HepG2 (cell line): ENCODE measurements around the gene STMN3.

Experiments
- FOSL1 ChIP-seq: sonication (generic); formaldehyde crosslinking; IDR thresholded peaks from 2 replicates; pipeline ENCODE4 v1.9.0; 2021; ENCODE audit warnings: missing genetic modification reagents, borderline replicate concordance
- JUND ChIP-seq: sonication (generic); formaldehyde crosslinking; IDR thresholded peaks from 2 replicates; pipeline ENCODE4 v1.8.0; 2022; ENCODE audit warnings: mild to moderate bottlenecking, missing genetic modification reagents
- KLF16 ChIP-seq, 2 experiments: sonication (generic) in 1 of 2; formaldehyde crosslinking in 1 of 2; IDR thresholded peaks; 2 replicates each; pipeline versions ENCODE4 v1.6.1 to v1.8.0; 2016 to 2023; ENCODE audit warnings: missing genetic modification reagents in 2 of 2, missing compliant biosample characterization in 1 of 2
- SKI ChIP-seq: fragments of 450-650 bp; IDR thresholded peaks from one replicate; pipeline ENCODE4 v1.6.1; 2018; ENCODE audit warnings: mild to moderate bottlenecking; ENCODE audit not compliant: partially characterized antibody
- TCF7L2 ChIP-seq: IDR thresholded peaks from 2 replicates; pipeline ENCODE4 v1.6.1; 2011; ENCODE audit warnings: mild to moderate bottlenecking, low read depth, low read length, moderate library complexity
- TMF1 ChIP-seq: sonication (generic); formaldehyde crosslinking; IDR thresholded peaks from 2 replicates; pipeline ENCODE4 v1.8.1; 2022; ENCODE audit warnings: low read depth, missing genetic modification reagents
- UBTF ChIP-seq: sonication (generic); formaldehyde crosslinking; IDR thresholded peaks from 2 replicates; pipeline ENCODE4 v1.4.0; 2020; ENCODE audit warnings: mild to moderate bottlenecking, missing genetic modification reagents
- ZNF800 ChIP-seq: sonication (generic); formaldehyde crosslinking; IDR thresholded peaks from 2 replicates; pipeline ENCODE4 v1.4.0; 2020; ENCODE audit warnings: missing genetic modification reagents

GRCh38 chr20:63599396-63600050 is 53.7 kb downstream of the STMN3 start:
- TF ChIP-seq ZNF800 = no peak
- TF ChIP-seq JUND (CRISPR knock-in tag) = no peak
- no peak for TF ChIP-seq UBTF (CRISPR knock-in tag)
- TF ChIP-seq SKI = no peak
- TF ChIP-seq KLF16 (CRISPR knock-in tag; IDR thresholded peaks at IDR 0.05) = no peak
- TF ChIP-seq TMF1 (CRISPR knock-in tag) = no peak
- no peak for TF ChIP-seq TCF7L2
- TF ChIP-seq FOSL1 (CRISPR knock-in tag) = no peak
